ENCODE measurements around the gene DEPDC5.
A peak's percentile ranks its signal among the peaks of the same experiment; 100 is the strongest.
"Not testable (repeated sequence)": the region's sequence is repeated elsewhere in the genome, so short reads cannot be mapped to it uniquely, and the experiment has no call there.

DEPDC5 gene

DNA sequence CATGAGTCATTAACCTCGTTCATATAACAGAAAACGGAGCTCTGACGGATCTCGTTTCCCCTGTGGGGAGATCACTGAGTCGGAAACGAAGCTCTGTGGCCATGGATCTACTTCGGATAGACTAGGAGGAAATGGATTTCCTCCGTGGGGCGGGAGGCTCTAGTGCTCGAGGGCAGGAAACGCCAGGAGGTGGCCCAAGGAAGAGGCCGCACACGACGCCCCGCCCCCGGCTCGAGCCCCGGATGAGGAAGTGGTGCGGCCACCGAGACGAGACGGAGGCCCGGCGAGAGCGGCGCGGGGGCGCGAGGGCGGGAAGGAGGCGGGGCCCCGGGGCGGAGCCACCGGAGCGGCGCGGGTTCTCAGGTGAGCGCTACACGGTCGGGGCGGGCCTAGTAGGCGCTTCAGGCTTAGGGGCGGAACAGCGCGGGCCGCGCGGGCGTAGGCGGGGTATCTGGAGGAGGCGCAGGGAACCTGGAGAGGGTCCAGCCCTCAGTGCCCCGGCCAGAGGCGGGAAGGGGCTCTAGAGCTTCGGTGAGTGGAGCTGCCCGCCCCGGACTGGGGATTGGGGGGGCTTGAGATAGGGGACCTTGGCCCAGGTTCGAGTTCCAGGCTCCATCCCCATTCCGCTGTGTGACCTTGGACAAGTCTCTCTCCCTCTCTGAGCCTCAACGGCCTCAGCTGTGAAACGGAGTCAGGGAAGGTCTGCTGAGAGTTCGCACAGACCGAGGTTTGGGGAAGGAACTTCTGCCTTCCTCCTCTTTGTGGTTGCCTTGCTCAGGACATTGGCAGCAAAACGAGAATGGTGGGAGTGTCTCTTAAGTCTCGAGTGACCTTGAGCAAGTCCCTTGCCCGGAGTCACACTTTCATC, at the start of gene DEPDC5:
DEPDC5 (plus strand) TSS at position 386 of the 868 bp plus-strand sequence. CDS start 903 bp downstream, outside the sequence.
- peak; percentile 96 for DNase-seq

DNA sequence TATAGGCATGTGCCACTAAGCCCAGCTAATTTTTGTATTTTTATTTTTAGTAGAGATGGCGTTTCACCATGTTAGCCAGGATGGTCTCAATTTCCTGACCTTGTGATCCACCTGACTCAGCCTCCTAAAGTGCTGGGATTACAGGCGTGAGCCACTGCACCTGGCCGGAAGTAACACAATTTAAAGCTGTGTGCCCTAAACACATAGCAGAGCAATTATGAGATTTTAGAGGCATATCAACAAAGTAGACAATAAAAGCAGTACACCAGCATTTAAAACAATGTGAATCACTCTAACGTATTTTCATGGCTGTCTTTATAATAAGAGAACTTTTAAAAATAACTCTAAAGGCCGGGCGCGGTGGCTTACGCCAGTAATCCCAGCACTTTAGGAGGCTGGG, 46.3 kb upstream of the DEPDC5 start:
- DNase-seq, result no peak

GRCh38 chr22:31711226-31711625, 42.6 kb upstream of the DEPDC5 start:
- DNase-seq, result not testable (repeated sequence)

GRCh38 chr22:31715147-31715778, 38.6 kb upstream of the DEPDC5 start:
- no peak for DNase-seq

DNA sequence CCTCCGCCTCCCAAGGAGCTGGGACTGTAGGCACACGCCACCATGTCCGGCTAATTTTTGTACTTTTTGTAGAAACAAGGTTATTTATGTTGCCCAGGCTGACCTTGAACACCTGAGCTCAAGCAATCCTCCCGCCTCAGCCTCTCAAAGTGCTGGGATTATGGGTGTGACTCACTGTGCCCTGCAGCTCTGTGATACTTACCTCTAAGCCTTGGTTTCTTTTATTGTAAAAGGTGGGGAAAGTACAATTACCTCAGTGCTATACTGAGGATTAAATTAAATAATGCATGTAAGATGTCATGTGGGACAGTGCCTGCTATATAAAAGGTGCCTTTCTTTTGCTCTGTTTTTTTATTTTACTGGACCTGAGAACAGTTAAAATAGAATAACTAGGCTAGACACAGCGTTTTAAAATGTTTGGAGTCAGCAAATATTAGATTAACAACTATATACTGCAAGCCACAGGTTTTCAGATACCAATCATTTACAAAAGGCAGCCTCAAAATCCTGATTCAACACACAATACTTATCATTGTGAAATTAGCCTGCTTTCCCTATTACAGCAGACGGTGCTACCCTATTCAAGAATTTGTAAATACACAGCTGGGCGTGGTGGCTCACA, 33.9 kb upstream of the DEPDC5 start:
- DNase-seq, result no peak

DNA sequence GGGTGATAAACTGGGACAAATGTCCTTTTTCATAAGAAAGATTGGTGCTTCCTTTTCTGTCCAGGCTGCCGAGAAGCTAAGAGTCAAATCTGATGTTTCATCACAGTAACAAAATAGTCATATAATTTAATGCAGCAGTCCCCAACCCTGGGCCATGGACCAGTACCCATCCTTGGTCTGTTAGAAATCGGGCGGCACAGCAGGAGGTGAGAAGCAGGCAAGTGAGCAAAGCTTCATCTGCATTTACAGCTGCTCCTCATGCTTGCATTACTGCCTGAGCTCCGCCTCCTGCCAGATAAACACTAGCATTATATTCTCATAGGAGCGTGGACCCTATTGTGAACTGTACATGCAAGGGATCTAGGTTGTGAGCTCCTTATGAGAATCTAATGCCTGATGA, 30.1 kb upstream of the DEPDC5 start:
- DNase-seq, result no peak

DNA sequence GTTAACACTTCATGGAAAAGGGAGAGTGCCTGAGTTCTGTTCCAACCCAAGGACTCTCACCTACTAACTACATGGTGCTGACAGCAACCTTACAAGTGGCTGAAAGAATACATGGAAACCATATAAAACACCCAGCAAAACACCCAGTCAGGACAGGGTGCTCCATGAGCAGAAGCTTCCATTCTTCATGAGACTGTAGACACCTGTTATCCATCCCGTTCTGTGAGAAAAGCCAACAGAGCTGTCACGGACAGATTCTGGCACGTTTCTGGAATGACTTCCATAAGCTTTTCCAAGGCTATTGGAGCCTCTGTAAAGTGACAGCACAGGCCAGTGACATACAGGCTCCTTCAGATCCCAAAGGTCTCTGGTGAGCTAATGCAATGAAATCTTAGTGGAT, 27.1 kb upstream of the DEPDC5 start:
- DNase-seq, result no peak

- no peak for DNase-seq
These were observed 25.0 kb upstream of the DEPDC5 start for GRCh38 chr22:31728857-31729256.

- no peak for DNase-seq
These were observed 23.5 kb upstream of the DEPDC5 start for GRCh38 chr22:31730344-31730711.

DNA sequence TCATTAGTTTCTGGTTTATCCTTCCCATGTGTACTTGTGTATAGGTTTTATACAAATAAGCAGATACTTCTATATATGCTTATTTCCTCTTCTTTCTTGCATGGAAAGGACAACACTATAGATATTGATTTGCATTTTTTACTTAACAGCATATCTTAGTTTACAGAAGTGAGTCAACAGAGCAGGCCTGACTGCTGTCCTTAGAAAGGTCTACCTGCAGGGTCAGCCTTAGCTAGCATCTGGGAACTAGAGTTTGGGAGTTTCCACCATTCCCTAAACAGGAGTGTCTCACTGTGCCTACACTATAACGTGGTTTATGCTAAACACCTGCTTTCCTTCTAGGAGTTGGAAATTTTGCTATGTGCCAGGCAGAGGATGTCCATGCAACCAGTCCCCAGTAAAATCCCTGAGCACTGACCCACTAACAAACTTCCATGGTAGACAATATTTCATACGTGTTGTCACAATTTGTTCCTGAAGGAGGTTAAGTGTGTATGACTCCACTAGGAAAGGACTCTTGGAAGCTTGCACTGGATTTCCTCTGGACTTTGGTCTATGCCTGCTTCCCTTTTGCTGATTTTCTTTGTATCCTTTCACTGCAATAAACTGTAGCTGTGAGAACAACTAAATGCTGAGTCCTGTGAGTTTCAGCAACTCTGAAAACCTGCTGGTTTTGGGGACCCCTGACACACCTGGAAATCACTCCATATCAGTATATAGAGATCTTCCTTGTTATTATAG, 21.6 kb upstream of the DEPDC5 start:
- DNase-seq, result no peak

DNA sequence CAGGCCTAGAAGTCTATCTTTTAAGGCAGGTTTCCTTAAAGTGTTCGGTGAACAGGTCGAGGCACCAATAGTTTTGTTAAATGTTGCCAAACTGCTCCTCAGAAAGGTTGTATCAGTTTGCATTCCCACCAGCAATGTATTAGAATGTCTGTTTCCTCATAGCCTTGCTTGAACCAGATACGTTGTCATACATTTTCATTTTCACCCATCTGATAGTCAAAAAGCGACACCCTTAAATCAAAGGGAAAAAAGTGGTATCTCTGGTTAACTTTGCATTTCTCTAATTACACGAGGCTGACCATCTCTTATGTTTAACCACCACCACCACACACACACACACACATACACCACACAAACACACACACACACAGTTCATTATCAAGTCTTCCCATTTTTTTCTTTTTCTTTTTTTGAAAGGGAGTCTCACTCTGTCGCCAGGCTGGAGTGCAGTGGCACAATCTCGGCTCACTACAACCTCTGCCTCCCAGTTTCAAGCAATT, 20.2 kb upstream of the DEPDC5 start:
- no peak for DNase-seq

DNA sequence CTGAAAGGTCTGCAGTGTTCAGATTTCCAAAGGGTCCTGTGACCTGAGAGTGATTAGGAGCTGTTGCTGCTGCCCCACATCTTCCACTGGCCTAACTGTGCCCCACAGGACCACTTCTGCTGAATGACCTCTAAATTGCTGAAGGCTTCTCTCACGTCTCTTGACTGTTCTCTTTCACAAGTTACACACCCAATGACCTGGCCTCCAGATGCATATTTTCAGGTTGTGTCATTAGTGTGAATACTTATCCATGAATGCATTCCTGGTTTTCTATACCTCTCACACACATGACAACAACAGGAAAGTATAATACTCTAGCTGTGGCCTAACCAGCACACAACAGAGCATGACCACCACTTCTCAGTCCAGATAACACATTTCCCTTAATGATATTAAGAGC, 19.3 kb upstream of the DEPDC5 start:
- no peak for DNase-seq

DNA sequence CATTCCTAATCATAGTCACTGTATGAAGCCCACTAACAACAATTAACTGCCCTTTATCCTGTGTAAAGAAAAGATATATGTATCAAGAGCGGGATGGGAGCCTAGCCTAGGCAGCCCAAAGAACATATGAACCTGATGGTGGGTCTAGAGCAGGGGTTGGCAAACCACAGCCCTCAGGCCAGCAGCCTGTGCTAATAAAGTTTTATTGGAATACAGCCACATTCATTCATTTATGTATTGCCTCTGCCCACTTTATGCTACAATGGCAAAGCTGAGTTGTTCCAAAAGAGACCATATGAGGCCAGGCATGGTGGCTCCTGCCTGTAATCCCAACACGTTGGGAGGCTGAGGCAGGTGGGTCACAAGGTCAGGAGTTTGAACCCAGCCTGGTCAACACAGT, 17.4 kb upstream of the DEPDC5 start:
- no peak for DNase-seq

GRCh38 chr22:31737932-31738331, 15.9 kb upstream of the DEPDC5 start:
- no peak for DNase-seq

DNA sequence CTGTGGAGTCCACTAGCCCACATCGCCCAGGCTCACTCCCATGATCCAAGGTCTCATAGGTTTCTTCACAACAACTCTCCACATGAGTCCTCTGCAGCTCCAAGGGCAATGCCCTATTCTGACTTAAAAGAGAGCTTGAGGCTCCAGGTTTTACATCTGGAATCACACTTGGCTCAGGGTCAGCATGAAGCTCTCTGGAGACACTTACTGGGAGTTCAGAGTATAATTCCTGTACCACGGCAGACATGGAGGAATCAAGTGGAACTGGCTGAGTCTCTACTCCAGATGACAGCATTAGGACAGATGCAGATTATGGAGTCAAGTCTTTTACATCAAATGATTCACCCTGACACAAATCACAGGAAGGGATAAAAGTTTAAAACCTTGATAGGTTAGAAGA, 15.3 kb upstream of the DEPDC5 start:
- DNase-seq, result no peak

- no peak for DNase-seq
These were observed 14.0 kb upstream of the DEPDC5 start for GRCh38 chr22:31739795-31740201.

GRCh38 chr22:31740314-31740713, 13.5 kb upstream of the DEPDC5 start:
- not testable (repeated sequence) for DNase-seq

- DNase-seq, result no peak
These were observed 11.7 kb upstream of the DEPDC5 start for GRCh38 chr22:31742115-31742514.

GRCh38 chr22:31742682-31743081, 11.1 kb upstream of the DEPDC5 start:
- DNase-seq, result no peak

GRCh38 chr22:31743871-31744270, 9.9 kb upstream of the DEPDC5 start:
- DNase-seq, result no peak

GRCh38 chr22:31747441-31747840, 6.4 kb upstream of the DEPDC5 start:
- no peak for DNase-seq

GRCh38 chr22:31748490-31748889, 5.3 kb upstream of the DEPDC5 start:
- DNase-seq, result no peak
